Body of pancreas (tissue), 4 donors: Measurements from ENCODE around the gene MAP3K6. TPM values are rescaled to one million over a fixed set of nuclear protein-coding genes. Genes with fewer than 3 reads are reported as not detected.
A peak's percentile ranks its signal among the peaks of the same experiment; 100 is the strongest.

Source experiments
- ATAC-seq: fragments of 150-250 bp; one replicate; pipeline ENCODE4 v1.9.1; 2016
- DNase-seq, 4 donors: peaks; one replicate each; pipeline ENCODE4 v3.0.0-alpha.2; 2019
- H3K27ac ChIP-seq, 4 donors: fragments of 200-600 bp; sonication (generic); 1 replicate in 3 of 4; 2 replicates in 1 of 4; pipeline versions ENCODE4 v1.5.1 to v1.6.1; 2016 to 2019; ENCODE audit warnings: mild to moderate bottlenecking in 1 of 4, mixed read lengths in 1 of 4, moderate library complexity in 1 of 4
- H3K27me3 ChIP-seq, 2 donors: fragments of 200-600 bp; sonication (generic); one replicate each; pipeline ENCODE4 v1.6.0; 2016; ENCODE audit warnings: mild to moderate bottlenecking in 1 of 2
- H3K36me3 ChIP-seq, 2 donors: fragments of 200-600 bp; sonication (generic); replicated peaks in 1 of 2; 2 replicates each; pipeline ENCODE4 v1.5.1; 2016; ENCODE audit warnings: low read depth in 2 of 2; ENCODE audit not compliant: insufficient read depth in 1 of 2
- H3K4me1 ChIP-seq: fragments of 200-600 bp; sonication (generic); one replicate; pipeline ENCODE4 v1.6.0; 2016
- H3K4me3 ChIP-seq, 2 donors: fragments of 200-600 bp; sonication (generic); 1 replicate in 1 of 2; 2 replicates in 1 of 2; pipeline ENCODE4 v1.5.1; 2016 to 2019
- H3K9me3 ChIP-seq, 3 donors: fragments of 200-600 bp; sonication (generic); 1 replicate in 2 of 3; 2 replicates in 1 of 3; pipeline ENCODE4 v1.5.1; 2016
- POLR2A ChIP-seq, 3 donors: fragments of 450-650 bp; IDR thresholded peaks; one replicate each; pipeline ENCODE4 v1.6.1; 2016; ENCODE audit warnings: antibody characterized with exemption in 3 of 3, mild to moderate bottlenecking in 2 of 3
- WGBS, 2 donors: methylation state at CpG; one replicate each; pipeline ENCODE4 v1.1.5; 2017; 5-methylcytosine and 5-hydroxymethylcytosine counted together
- intact Hi-C: fragments of 100-400 bp; cut with DNase I; formaldehyde crosslinking; loops from one replicate; pipeline ENCODE4 v1.15.1; 2023
- total RNA-seq, 2 donors: library from RNA; depleted of rRNA; stranded (reverse); fragments of >200 nt; gene quantifications; one replicate each; pipeline ENCODE4 v1.1.0, GENCODE V29; 2016
- TF ChIP-seq, protein P1 (sequence below), 7 experiments: fragments of 450-650 bp in 4 of 7; fragments of 200-600 bp in 3 of 7; sonication (generic) in 3 of 7; IDR thresholded peaks; one replicate each; pipeline ENCODE4 v1.5.1; 2016 to 2019; ENCODE audit warnings: antibody characterized with exemption in 7 of 7

MAP3K6 gene
- total RNA-seq, 2 donors from 2014 or later: 28.8 to 31.3 TPM

DNA sequence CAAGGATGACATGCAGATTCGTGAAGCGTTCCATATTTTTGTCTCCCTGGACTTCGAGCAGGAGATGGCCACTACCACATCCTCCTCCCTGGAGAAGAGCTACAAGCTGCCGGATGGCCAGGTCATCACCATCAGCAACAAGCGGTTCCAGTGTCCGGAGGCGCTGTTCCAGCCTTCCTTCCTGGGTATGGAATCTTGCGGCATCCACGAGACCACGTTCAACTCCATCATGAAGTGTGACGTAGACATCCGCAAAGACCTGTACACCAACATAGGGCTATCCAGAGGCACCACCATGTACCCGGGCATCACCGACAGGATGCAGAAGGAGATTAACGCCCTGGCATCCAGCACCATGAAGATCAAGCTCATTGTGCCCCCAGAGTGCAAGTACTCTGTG lies 41.5 kb downstream of the MAP3K6 start:
- 82 to 88% methylated on average over 8 to 15 of the region's 15 CpGs for WGBS, 2 donors
- Histone ChIP-seq H3K4me3 (no peak overlapping the region), H3K36me3 (peaks cover 0 to 3% of the 10 kb centered on the region in 2 donors), H3K9me3 (no peaks in the 10 kb centered on the region), H3K27ac (no peak overlapping the region), H3K4me1 (peaks cover 23% of the 10 kb centered on the region), H3K27me3 (no peaks in the 10 kb centered on the region)
- no peak for TF ChIP-seq POLR2A (IDR thresholded peaks at IDR 0.05)
- TF ChIP-seq, protein P1, sequence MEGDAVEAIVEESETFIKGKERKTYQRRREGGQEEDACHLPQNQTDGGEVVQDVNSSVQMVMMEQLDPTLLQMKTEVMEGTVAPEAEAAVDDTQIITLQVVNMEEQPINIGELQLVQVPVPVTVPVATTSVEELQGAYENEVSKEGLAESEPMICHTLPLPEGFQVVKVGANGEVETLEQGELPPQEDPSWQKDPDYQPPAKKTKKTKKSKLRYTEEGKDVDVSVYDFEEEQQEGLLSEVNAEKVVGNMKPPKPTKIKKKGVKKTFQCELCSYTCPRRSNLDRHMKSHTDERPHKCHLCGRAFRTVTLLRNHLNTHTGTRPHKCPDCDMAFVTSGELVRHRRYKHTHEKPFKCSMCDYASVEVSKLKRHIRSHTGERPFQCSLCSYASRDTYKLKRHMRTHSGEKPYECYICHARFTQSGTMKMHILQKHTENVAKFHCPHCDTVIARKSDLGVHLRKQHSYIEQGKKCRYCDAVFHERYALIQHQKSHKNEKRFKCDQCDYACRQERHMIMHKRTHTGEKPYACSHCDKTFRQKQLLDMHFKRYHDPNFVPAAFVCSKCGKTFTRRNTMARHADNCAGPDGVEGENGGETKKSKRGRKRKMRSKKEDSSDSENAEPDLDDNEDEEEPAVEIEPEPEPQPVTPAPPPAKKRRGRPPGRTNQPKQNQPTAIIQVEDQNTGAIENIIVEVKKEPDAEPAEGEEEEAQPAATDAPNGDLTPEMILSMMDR (IDR thresholded peaks at IDR 0.05): no peak
- DNase-seq (no peak), ATAC-seq (no peak)
- intact Hi-C loops: no loop called here

DNA sequence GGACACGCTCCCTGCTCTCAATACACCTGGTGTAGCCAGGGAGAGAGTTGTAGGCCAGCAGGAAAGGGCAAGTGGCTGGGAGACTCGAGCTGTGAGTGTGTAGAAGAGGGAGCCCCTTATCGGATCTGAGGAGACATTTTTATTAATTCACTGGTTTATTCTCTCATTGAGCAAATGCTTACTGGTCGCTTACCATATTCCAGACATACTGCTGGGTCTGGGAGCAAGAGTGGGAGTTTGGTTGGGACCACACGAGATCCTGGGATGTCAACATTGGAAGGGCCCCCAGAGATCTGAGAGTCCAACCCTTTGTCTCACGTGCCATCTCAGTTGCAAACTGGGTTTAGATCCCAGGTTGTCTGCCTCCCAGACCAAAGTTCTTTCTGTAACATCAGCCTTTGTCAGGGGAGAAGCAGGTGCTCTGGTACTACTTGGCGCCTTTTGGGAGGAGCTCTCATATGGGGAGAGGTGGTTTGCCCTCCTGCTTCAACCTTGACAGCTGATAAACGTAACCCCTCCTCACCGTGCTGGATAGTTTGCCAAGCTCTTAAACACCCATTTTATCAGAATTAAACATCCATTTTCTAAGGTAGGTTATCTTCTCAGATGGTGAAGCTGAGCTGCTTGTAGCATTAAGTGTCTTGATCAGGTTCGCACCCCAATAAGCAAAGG lies 44.1 kb downstream of the MAP3K6 start:
- 6 to 12% methylated on average over 7 to 10 of the region's 10 CpGs for WGBS, 2 donors
- intact Hi-C loops: no loop called here
- TF ChIP-seq POLR2A (IDR thresholded peaks at IDR 0.05): peak in 1 of 3 donors; percentile 17
- TF ChIP-seq, protein P1 (IDR thresholded peaks at IDR 0.05): no peak

DNA sequence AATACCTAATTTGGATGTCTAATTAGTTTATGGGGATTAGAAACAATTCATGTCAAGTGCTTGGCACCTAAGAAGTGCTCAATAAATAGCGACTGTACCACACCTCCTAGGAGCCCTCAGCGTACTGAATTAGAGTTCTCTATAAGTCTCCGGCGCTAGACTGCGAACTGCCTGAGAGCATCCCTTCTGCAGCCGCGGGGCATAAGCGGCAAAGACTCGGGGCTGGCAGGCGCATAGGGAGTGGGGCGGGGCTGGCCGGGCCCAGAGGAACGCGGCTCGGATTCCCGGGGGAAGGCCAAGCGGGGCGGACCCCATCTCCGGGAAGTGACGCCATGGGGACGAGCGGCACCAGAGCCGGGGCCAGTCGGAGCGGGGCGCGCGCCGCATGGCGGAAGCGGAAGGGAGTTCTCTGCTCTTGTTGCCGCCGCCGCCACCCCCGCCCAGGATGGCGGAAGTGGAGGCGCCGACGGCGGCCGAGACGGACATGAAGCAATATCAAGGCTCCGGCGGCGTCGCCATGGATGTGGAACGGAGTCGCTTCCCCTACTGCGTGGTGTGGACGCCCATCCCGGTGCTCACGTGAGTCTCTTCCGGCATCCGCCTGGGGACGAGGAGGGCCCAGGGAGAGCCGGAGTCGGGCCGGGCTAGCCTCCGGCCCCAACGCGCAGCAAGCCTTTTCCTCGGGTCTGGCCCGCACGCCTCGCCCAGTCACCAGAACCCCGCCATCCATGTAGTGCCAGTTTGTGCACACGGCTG lies 44.8 kb downstream of the MAP3K6 start, which contains the start of gene TMEM222:
TMEM222 (plus strand) TSS at position 351 of the 756 bp plus-strand sequence; CDS start at position 386, 35 bp downstream.
- TF ChIP-seq, protein P1 (IDR thresholded peaks at IDR 0.05): peak in 3 of 7 experiments; percentile 32 to 48 (median 43)
- peak; percentile 34 to 83 (median 73) for TF ChIP-seq POLR2A (IDR thresholded peaks at IDR 0.05)
- no peaks in the 10 kb centered on the region for H3K9me3 ChIP-seq
- H3K27me3 ChIP-seq: no peaks in the 10 kb centered on the region
- H3K4me1 ChIP-seq: peaks cover 23% of the 10 kb centered on the region
- intact Hi-C loops: no loop called here
- peak within 1 kb of the TSS; percentile 69 to 88 for H3K4me3 ChIP-seq
- peaks cover 0 to 3% of the 10 kb centered on the region in 2 donors for H3K36me3 ChIP-seq
- H3K27ac ChIP-seq: peak within 1 kb of the TSS; percentile 66 to 88 (median 79)
- 1% methylated on average over 33 to 67 of the region's 67 CpGs for WGBS, 2 donors
- DNase-seq (peak; percentile 97 to 98 (median 97)), ATAC-seq (peak; percentile 100)

More for the DNA sequence above, 44.1 kb downstream of the MAP3K6 start:
- peaks cover 23% of the 10 kb centered on the region for H3K4me1 ChIP-seq
- H3K27ac ChIP-seq: peak overlapping the region; percentile 66 to 88 (median 79)
- ATAC-seq: no peak
- peak overlapping the region; percentile 69 to 88 for H3K4me3 ChIP-seq
- DNase-seq: no peak
- H3K36me3 ChIP-seq: peaks cover 0 to 3% of the 10 kb centered on the region in 2 donors
- no peaks in the 10 kb centered on the region for H3K9me3 ChIP-seq
- H3K27me3 ChIP-seq: no peaks in the 10 kb centered on the region

DNA sequence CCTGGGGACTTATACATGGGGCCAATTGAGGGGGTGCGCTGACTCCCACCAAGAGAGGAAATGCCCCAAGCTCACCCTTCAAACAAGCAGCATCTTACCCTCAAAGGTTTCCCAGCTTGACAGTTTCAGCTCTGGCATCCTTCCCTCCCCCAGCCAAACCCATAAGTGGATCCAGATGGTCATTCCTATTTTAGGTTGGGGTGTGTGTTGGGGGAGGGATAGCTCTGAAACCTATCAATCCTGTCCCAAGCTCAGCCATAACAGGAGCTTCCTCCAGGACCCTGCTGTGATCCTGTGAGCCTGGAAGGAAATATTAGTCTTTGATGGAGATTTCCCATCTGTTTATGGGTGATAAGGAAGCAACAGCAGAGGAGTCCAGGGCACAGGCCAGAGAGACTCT lies 48.2 kb downstream of the MAP3K6 start:
- Histone ChIP-seq H3K27ac (no peak overlapping the region), H3K4me3 (no peak overlapping the region), H3K9me3 (no peaks in the 10 kb centered on the region), H3K4me1 (peaks cover 15% of the 10 kb centered on the region), H3K27me3 (no peaks in the 10 kb centered on the region), H3K36me3 (no peaks in the 10 kb centered on the region)
- DNase-seq (no peak), ATAC-seq (no peak)
- TF ChIP-seq POLR2A (IDR thresholded peaks at IDR 0.05): no peak
- TF ChIP-seq, protein P1 (IDR thresholded peaks at IDR 0.05): no peak
- intact Hi-C loops: no loop called here
- WGBS, 2 donors: 58 to 75% methylated on average over 1 of the region's 1 CpG
